Neural progenitor cell (in vitro differentiated cells): ENCODE measurements around the gene PADI3.

Experiments used
- EZH2 ChIP-seq: fragments of 200-600 bp; sonication (generic); IDR thresholded peaks from 2 replicates; pipeline ENCODE4 v1.6.1; 2017; ENCODE audit warnings: antibody characterized with exemption, mild to moderate bottlenecking, moderate library complexity
- EZH2phosphoT487 ChIP-seq: fragments of 200-600 bp; sonication (generic); IDR thresholded peaks from 2 replicates; pipeline ENCODE4 v1.6.1; 2017; ENCODE audit warnings: antibody characterized with exemption
- TF ChIP-seq, protein P1 (sequence below): fragments of 200-600 bp; sonication (generic); IDR thresholded peaks from 2 replicates; pipeline ENCODE4 v1.5.1; 2017; ENCODE audit warnings: antibody characterized with exemption, mild to moderate bottlenecking

DNA sequence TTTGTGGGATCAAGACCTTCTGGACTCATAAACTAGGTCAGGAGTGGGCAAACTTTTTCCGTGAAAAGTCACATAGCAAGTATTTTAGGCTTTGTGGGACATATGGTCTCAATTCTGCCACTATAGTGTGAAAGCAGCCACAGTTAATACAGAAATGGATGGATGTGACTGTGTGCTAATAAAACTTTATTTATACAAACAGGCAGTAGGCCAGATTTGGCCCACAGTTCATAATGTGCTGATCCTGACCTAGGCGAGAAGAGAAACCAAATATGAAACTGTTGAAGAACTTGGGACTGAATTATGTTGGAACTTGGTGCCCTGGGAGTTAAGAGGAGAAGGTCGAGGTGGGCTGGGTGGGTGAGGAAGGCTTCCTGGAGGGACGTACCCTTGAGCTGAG lies 17.1 kb downstream of the PADI3 start:
- TF ChIP-seq, protein P1, sequence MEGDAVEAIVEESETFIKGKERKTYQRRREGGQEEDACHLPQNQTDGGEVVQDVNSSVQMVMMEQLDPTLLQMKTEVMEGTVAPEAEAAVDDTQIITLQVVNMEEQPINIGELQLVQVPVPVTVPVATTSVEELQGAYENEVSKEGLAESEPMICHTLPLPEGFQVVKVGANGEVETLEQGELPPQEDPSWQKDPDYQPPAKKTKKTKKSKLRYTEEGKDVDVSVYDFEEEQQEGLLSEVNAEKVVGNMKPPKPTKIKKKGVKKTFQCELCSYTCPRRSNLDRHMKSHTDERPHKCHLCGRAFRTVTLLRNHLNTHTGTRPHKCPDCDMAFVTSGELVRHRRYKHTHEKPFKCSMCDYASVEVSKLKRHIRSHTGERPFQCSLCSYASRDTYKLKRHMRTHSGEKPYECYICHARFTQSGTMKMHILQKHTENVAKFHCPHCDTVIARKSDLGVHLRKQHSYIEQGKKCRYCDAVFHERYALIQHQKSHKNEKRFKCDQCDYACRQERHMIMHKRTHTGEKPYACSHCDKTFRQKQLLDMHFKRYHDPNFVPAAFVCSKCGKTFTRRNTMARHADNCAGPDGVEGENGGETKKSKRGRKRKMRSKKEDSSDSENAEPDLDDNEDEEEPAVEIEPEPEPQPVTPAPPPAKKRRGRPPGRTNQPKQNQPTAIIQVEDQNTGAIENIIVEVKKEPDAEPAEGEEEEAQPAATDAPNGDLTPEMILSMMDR: no peak
- TF ChIP-seq EZH2phosphoT487 (no peak), EZH2 (no peak)
